Thyroid gland (tissue), 4 donors: ENCODE measurements around the gene RNF213.

ENCODE experiments used
- POLR2A ChIP-seq, 2 donors: fragments of 450-650 bp; IDR thresholded peaks; one replicate each; pipeline ENCODE4 v1.6.1; 2017; ENCODE audit warnings: antibody characterized with exemption in 2 of 2, mild to moderate bottlenecking in 2 of 2, moderate library complexity in 1 of 2
- TF ChIP-seq, protein P1 (sequence below), 6 experiments: fragments of 200-600 bp in 3 of 6; fragments of 450-650 bp in 3 of 6; sonication (generic) in 3 of 6; IDR thresholded peaks; one replicate each; pipeline ENCODE4 v1.5.1; 2016 to 2019; ENCODE audit warnings: antibody characterized with exemption in 6 of 6, mild to moderate bottlenecking in 2 of 6, inconsistent platforms in 1 of 6, moderate library complexity in 1 of 6

DNA sequence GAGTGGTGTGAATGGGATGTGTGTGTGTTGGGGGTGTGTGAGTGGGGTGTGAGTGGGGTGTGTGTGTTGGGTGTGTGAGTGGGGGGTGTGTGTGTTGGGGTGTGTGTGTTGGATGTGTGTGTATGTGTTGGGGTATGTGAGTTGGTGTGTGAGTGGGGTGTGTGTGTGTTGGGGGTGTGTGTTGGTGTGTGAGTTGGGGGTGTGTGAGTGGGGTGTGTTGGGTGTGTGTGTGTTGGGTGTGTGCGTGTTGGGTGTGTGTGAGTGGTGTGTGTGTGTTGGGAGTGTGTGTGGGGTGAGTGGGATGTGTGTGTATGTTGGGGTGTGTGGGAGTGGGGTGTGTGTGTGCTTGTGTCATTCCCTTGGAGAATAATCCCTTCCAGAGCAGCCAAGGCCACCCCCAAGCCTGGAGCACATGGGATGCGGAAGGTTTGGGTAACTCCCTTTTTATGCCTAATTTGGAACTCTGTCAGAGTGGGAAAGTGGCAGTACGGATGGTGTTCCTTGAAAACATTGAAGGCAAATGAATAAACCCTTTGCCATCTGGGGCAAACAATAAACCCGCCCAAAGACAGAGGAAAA, 14.3 kb downstream of the RNF213 start:
- TF ChIP-seq, protein P1, sequence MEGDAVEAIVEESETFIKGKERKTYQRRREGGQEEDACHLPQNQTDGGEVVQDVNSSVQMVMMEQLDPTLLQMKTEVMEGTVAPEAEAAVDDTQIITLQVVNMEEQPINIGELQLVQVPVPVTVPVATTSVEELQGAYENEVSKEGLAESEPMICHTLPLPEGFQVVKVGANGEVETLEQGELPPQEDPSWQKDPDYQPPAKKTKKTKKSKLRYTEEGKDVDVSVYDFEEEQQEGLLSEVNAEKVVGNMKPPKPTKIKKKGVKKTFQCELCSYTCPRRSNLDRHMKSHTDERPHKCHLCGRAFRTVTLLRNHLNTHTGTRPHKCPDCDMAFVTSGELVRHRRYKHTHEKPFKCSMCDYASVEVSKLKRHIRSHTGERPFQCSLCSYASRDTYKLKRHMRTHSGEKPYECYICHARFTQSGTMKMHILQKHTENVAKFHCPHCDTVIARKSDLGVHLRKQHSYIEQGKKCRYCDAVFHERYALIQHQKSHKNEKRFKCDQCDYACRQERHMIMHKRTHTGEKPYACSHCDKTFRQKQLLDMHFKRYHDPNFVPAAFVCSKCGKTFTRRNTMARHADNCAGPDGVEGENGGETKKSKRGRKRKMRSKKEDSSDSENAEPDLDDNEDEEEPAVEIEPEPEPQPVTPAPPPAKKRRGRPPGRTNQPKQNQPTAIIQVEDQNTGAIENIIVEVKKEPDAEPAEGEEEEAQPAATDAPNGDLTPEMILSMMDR (IDR thresholded peaks at IDR 0.05), result no peak
- no peak for TF ChIP-seq POLR2A (IDR thresholded peaks at IDR 0.05)
